GM21390 (cell line): ENCODE measurements around the gene PACSIN1.

ENCODE experiments used
- ATAC-seq: cut with Tn5 transposase; IDR thresholded peaks from one replicate; pipeline ENCODE4 v1.9.1; 2021; ENCODE audit not compliant: unreplicated experiment

The PACSIN1 gene

GRCh38 chr6:34514112-34514511 is 48.2 kb downstream of the PACSIN1 start:
- ATAC-seq = no peak

- ATAC-seq = no peak
Measured at GRCh38 chr6:34514593-34515472, 49.0 kb downstream of the PACSIN1 start.

DNA sequence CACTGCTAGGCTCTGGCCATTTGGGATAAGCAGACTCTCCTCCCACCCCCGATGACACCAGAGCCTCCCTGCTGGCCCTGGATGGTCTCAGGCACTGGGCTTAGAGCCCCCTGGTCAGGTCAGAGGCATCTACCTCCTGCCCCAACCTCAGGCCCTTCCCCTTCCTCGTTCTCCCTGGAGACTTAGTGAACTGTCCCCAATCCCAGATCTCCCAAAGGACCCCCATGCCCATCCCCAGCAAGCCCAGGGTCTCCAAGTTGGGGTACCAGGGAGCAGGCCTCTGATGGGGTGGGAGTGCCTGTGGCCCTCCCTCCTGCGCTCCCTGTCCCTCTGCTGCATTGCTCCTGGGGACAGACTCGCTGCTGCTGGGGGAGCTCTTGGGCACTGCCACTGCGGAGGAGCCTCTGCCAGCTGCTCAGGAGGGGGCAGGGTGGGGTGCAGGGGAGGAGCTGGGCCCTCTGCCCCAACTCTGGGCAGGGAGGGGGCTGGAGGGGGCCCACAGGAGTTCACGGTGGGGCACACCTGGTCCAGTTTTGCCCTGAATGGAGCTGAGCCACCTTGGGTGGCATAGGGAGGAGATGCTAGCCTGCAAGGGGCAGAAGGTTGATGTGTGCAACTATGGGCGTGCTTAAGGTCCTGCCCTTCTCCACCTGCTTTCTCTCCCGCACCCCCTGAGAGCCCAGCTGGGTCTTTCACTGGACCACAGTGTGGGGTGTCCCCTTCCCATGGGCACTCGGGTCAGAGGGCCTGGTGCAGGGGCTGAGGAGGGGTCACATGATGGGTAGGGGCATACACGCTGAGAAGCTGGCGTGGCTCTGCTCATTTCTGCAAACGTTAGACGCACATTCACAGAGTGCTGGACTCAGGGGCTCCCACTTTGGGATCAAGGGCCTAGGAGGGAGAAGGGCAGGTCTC is 49.9 kb downstream of the PACSIN1 start:
- ATAC-seq = no peak

DNA sequence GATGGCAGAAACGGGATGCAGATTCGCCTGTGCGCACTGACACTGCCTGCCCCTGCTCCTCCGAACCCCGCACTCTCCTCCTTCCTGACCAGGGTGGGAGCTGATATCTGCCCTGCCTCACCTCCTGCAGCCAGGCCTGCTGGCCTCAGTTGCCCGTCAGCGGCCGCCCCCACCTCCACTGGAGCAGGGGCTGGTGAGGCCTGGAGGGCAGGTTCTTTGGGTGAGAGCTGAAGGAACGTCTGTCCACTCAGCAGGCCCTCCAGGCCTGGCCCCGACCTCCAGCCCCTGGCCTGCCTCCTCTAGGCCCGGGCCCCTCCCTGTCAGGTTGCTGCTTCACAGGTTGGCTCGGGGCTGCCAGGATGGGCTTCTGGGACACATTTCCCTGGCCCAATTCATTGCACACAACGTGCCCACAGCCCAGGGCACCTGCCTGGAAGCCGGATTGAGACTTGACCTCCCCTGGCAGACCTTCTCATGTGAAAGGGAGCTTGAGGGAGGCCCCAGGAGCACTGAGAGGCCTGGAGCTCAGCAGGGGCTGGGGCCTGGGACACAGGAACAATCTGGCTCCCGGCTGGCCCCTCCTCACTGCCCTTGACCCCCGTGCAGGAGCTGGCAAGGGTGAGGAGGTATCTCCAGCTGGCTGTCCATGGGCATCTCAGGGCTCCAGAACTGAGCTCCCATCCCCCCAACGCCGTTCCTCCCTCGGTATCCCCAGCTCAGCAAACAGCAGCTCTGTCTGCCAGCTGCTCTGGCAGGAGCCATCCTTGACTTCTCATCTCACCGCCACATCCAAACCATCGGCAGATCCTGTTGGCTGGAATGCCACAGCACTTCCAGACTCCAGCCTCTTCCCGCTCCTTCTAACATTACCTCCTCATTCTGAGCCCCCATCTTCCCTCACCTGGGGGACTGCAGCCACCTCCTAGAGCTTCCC is 50.8 kb downstream of the PACSIN1 start:
- ATAC-seq = no peak

DNA sequence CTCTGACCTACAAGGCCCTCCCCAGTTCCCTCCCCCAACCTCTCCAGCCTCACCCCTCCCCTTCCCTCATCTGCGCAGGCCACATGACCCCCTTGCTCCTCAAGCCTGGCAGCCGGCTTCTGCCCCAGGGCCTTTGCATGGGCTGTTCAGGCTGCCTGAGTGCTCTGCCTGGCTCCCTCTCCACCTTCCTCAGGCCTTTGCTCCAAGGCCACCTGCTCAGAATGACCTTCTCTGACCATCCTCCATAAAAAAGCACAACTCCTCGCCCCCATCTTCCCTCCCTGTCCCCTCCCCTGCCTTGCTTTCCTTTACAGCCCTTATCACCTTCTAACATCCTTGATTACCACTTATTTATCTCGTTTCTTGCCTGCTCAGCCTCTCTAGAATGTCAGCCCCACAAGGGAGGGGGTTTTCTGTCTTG is 51.6 kb downstream of the PACSIN1 start:
- ATAC-seq = no peak

GRCh38 chr6:34517966-34518365 is 52.1 kb downstream of the PACSIN1 start:
- no peak for ATAC-seq

DNA sequence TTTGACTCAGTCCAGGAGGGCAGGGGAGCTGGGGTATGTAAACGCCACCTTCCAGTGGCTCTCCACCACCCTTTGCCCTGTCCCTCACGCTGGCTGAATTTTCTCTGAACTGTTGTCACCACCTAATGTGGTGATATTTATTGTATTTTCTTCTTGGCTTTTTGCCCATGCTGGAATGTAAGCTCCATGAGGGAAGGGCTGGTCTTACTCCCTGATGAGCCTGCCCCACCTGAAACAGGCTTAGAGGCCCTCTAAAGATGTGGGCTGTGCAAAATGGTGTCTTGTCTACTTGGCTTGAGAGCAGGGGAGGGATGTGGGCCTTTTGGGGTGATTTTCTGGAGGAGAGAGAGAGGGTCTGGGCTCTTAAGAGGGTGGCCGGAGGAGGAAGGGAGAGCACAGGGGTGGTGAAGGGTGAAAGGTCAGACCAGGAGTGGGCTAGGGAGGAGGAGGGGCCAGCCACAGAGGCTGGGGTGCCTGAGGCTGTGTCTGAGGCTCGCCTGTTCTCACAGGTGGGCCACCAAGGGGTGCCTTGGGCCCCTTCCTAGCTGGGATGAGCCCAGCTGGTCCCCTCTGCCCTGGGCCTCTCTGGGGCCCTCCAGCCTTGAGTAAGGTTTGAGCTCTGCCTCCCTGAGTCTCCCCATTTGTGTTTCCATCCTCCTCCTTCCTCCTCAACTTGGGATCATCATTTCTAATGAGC is 52.9 kb downstream of the PACSIN1 start:
- ATAC-seq = no peak

GRCh38 chr6:34519971-34520644 is 54.2 kb downstream of the PACSIN1 start:
- ATAC-seq = no peak

DNA sequence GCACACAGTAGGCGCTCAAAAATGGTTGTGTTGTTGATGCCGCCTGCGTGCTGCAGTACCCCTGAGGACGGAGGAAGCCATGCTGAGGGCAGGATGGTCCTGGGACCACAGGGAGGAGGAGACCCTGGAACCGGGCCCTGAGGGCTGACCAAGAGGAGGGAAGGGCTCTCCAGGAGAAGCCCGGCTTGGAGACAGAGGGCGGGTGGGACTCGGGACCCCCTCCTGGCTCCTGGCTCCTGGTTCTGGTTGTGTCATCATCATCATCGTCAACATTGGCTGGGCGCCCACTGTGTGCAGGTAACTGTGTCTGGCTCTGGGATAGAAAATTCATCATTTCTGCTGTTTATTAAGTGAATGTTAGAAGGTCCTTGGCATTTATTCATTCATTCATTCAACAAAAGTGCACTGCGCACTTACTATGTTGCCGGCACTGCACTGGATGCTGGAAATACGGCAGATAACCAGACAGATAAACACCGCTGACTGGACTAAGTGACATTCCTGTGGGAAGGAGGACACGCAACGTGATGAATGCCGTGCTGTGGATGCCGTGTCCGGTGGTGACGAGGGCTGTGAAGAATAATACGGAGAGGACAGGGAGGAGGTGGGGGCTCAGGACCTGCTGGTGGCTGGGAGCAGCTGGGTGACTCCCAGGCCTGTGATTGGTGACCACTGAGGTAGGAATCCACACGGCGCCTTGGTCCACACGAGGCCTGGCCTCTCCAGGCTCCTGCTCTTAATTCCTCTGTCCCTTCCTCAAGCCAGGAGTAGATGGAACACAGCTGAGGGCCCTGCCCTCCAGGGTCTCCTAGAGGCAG is 55.0 kb downstream of the PACSIN1 start:
- no peak for ATAC-seq

GRCh38 chr6:34521463-34522285 is 55.8 kb downstream of the PACSIN1 start:
- no peak for ATAC-seq

GRCh38 chr6:34522761-34523160 is 56.9 kb downstream of the PACSIN1 start:
- ATAC-seq = no peak

DNA sequence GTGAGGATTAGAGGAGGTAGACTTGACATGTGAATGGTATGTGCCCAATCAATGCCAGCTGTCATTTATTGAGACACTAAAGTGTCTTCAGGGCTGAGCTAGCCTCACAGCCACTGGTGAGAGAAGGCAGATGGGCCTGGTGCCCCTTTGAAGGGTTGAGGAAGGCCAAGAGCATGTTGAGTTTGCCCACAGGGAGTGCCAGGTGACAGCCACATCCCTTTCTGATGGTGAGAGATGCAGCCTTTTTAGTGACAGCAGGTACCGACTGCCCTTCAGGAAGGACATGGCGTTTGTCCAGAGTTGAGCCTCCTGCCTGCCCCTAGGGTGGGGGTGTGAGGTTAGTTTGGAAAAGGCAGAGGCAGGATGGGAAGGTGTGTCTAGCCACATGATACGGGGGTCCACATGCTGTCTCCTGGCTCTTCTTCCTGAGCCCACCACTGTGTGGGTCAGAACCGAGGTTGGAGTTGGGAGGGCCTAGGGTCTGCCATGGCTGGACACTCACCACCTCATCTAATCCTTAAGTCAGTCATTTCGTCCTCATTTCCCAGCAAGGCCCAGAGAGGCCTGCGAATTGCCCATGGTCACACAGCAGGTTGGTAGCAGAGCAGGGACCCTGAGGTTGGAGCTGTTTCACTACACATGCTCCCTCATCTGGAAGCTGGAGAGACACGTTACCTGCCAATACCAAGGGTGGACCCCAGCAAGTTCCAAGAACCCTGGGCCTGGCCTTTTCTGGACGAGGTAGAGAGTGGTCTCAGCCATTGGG is 57.7 kb downstream of the PACSIN1 start:
- ATAC-seq = no peak

- no peak for ATAC-seq
Measured at GRCh38 chr6:34524499-34524898, 58.6 kb downstream of the PACSIN1 start.

GRCh38 chr6:34524971-34525370 is 59.1 kb downstream of the PACSIN1 start:
- ATAC-seq = no peak

DNA sequence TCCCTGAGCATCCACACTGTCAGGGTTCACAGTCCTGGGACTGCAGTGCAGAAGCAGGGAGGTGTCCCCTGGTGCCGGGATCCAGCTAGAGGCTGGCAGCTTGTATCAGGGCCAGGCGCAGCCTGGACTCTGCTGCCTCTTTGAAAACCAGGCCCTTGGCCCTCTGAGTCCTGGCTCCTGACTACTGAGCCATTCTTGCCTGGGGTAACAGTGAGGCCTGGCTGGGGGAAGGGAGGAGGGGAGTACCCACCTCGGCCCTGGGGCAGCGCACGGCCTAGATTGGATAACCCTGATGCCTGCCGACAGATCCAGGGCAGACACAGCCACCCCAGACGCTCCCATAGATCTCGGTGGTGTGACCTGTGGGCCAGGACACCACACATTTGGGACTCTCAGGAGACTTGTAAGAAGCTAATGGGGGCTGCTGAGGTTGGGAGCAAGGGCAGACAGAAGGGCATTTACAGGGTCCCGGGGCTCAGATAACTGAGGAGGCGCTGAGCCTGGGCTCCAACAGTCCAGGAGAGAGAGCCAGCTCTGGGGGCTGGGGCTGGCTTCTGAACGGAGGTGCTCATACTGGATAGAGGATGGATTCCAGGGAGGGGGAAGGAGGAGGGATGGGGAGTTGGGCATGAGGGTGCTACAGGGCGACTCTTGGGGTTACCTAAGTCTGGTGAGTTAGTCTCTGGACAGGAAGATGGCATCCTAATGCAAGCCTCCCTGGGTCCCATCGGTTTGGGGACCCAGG is 59.7 kb downstream of the PACSIN1 start:
- ATAC-seq = no peak

GRCh38 chr6:34526241-34526972 is 60.5 kb downstream of the PACSIN1 start:
- no peak for ATAC-seq
